NT2/D1 (cell line): ENCODE results near the gene CROCC.

Experiments used
- YY1 ChIP-seq: IDR thresholded peaks from 2 replicates; pipeline ENCODE4 v1.6.1; 2011; ENCODE audit not compliant: insufficient read length, insufficient read depth
- ZNF274 ChIP-seq: IDR thresholded peaks from 2 replicates; pipeline ENCODE4 v1.6.1; 2011; ENCODE audit warnings: mild to moderate bottlenecking, low read depth, low read length

DNA sequence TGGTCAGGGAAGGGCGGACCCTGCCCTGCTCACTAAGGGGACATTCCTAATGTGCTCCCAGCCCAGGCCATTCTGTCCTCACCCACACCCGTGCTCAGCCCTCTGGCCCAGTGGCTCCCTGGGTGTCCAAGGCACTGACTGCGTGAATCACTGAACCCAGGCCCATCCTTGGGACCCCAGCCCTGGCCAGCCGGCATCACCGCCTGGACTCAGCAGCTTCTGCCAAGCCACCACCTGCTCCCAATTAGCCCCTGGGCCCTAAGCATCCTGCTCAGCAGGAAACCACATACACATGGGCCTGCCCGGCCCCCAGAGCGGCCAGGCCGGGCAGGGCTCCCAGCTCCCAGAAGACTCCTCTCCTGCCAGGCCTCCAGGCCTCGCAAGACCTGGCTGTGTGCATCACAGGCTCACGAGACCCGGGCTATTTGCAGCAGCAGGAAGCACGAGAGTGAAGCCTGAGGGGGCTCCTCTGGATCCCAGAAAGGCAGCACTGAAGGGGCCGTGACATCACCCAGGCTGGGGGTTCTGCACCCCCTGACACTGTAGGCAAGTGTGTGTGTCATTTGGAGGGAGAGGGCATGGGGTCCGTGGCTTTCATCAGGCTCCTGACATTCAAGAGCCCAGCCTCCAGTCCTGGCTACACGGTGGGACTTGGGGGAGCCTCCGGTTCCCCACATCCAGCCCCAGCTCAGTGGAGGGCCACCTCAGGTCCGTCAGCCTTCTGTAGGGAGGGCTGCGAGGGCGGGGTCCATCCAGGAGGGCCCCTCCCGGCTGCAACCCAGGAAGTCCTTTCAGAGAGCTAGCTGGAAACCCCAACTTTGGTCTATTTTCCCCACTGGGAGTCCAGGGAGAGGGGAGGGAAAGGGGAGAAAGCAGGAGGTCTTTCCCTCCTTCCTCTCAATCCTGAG is 57.1 kb downstream of the CROCC start:
- TF ChIP-seq ZNF274 (no peak), YY1 (no peak)
